ENCODE data around the gene LTN1. TPM values are rescaled to one million over a fixed set of nuclear protein-coding genes. Genes with fewer than 3 reads are reported as not detected.

Gene LTN1
- total RNA-seq, 1 experiment from 2014 or later: 23.9 TPM

DNA sequence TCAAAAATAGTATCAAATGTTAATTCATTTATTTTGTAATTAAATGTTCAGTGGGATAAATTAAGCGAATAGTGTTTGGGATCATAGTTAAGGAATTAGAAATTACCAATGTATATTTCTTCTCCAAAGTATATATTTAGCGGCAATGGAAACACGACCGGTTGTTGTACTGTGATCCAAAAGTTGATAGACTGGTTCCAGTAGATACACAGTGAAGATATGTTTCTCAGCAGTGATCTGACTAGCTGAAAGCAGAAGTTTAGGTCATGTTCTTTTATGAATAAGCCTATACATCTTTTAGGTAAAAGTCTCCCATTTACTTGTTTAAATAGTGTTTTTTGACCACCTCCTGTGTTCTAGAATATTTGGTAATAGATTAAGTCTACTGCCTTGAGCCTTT lies 40.6 kb upstream of the LTN1 start:
- WGBS (ENCODE audit: extremely low coverage, insufficient read length, low lambda C conversion rate): no CpG with 5 or more reads among the region's 4 CpGs

More for the DNA sequence above, 40.6 kb upstream of the LTN1 start:
- Histone ChIP-seq H3K79me2 (ENCODE audit: insufficient read depth, low read length) (no peaks in the 10 kb centered on the region), H3K9me3 (ENCODE audit: control insufficient read depth, low read depth, low read length) (no peaks in the 10 kb centered on the region), H3K4me2 (ENCODE audit: insufficient read depth, insufficient read length, low read length) (no peak overlapping the region), H3K4ac (ENCODE audit: low read depth, low read length) (no peak overlapping the region), H3K9ac (ENCODE audit: extremely low read depth, insufficient read length, low read length) (no peak overlapping the region), H3K79me1 (ENCODE audit: insufficient read depth, low read depth, low read length, poor library complexity, severe bottlenecking) (no peaks in the 10 kb centered on the region), H2BK20ac (ENCODE audit: low read depth, low read length, poor library complexity, severe bottlenecking) (no peak overlapping the region), H3K4me1 (ENCODE audit: insufficient read depth, low read length) (no peaks in the 10 kb centered on the region), H4K20me1 (ENCODE audit: control insufficient read depth, insufficient read depth, insufficient read length) (no peaks in the 10 kb centered on the region), H2BK12ac (ENCODE audit: insufficient read length, low read depth, low read length) (no peak overlapping the region), H3K18ac (ENCODE audit: insufficient read length, low read depth, low read length) (no peak overlapping the region), H2AK5ac (ENCODE audit: insufficient read length, low read length) (no peak overlapping the region), H3K27ac (ENCODE audit: insufficient read length, low read depth, low read length) (no peak overlapping the region), H4K8ac (replicated peaks; ENCODE audit: insufficient read length, low read depth, low read length) (no peak overlapping the region), H3K14ac (ENCODE audit: insufficient read depth, low read length) (no peak overlapping the region), H4K5ac (ENCODE audit: insufficient read length, low read depth, low read length) (no peak overlapping the region), H2BK5ac (ENCODE audit: insufficient read length, low read length) (no peak overlapping the region), H3T11ph (ENCODE audit: low read length) (no peak overlapping the region), H4K91ac (ENCODE audit: insufficient read length, low read depth, low read length) (no peak overlapping the region), H3K27me3 (ENCODE audit: insufficient read depth, low read length) (no peaks in the 10 kb centered on the region), H3K56ac (ENCODE audit: insufficient read length, low read depth, low read length) (no peak overlapping the region), H2AFZ (ENCODE audit: low read length) (no peak overlapping the region), H2BK15ac (ENCODE audit: low read depth, low read length) (no peak overlapping the region), H3K23me2 (ENCODE audit: insufficient read length, low read depth, low read length, poor library complexity, severe bottlenecking) (no peaks in the 10 kb centered on the region), H3K23ac (ENCODE audit: insufficient read length, low read depth, low read length) (no peak overlapping the region), H2BK120ac (ENCODE audit: low read depth, low read length, poor library complexity, severe bottlenecking) (no peak overlapping the region)
- Mint-ChIP-seq H3K36me3 (ENCODE audit: insufficient read depth in 1 of 3, low read depth in 3 of 3) (peaks cover 18 to 76% (median 71%) of the 10 kb centered on the region in 3 experiments; a peak in 6 of 7 replicates), H3K4me1 (no peaks in the 10 kb centered on the region), H3K27ac (no peak overlapping the region), H3K27me3 (ENCODE audit: low read depth) (no peaks in the 10 kb centered on the region), H3K9me3 (no peaks in the 10 kb centered on the region), H3K4me3 (no peak overlapping the region)
- no peak for TF ChIP-seq CTCF (conservative IDR thresholded peaks at IDR 0.05)
- no peak for DNase-seq

Data from H9 (cell line).